CD14-positive monocyte (primary cell): ENCODE data around the gene SYNDIG1. TPM values are rescaled to one million over a fixed set of nuclear protein-coding genes. Genes with fewer than 3 reads are reported as not detected.

Experiments used
- DNase-seq, 3 donors: peaks; one replicate each; pipeline ENCODE4 v3.0.0-alpha.2; 2011 to 2022
- H2AFZ ChIP-seq: 2 replicates; pipeline ENCODE4 v1.6.0; 2012; ENCODE audit warnings: mild to moderate bottlenecking, low read depth, low read length, inconsistent platforms; ENCODE audit not compliant: insufficient read depth, poor library complexity, severe bottlenecking
- H3K27ac ChIP-seq, 2 donors: 1 replicate in 1 of 2; 2 replicates in 1 of 2; pipeline ENCODE4 v1.5.1; 2012 to 2013; ENCODE audit warnings: low read length in 2 of 2, control low read depth in 1 of 2, inconsistent platforms in 1 of 2, low read depth in 1 of 2, mild to moderate bottlenecking in 1 of 2
- H3K27me3 ChIP-seq, 2 donors: one replicate each; pipeline versions ENCODE4 v1.6.0 to v1.6.1; 2011 to 2013; ENCODE audit warnings: low read length in 2 of 2; ENCODE audit not compliant: control insufficient read depth in 2 of 2, insufficient read depth in 2 of 2
- H3K36me3 ChIP-seq, 2 donors: replicated peaks in 1 of 2; 1 replicate in 1 of 2; 2 replicates in 1 of 2; pipeline versions ENCODE4 v1.5.1 to v1.6.1; 2012 to 2013; ENCODE audit warnings: low read length in 2 of 2, control low read depth in 1 of 2, inconsistent platforms in 1 of 2, mild to moderate bottlenecking in 1 of 2; ENCODE audit not compliant: insufficient read depth in 2 of 2, control insufficient read depth in 1 of 2
- H3K4me1 ChIP-seq, 2 donors: 1 replicate in 1 of 2; 2 replicates in 1 of 2; pipeline versions ENCODE4 v1.5.1 to v1.6.1; 2012 to 2013; ENCODE audit warnings: low read length in 2 of 2, control low read depth in 1 of 2, inconsistent platforms in 1 of 2, mild to moderate bottlenecking in 1 of 2, moderate library complexity in 1 of 2; ENCODE audit not compliant: insufficient read depth in 2 of 2, control insufficient read depth in 1 of 2
- H3K4me2 ChIP-seq: replicated peaks from 2 replicates; pipeline ENCODE3; 2012; ENCODE audit warnings: low read length, moderate library complexity, mild to moderate bottlenecking; ENCODE audit not compliant: poor library complexity, severe bottlenecking; ENCODE audit errors: extremely low read depth
- H3K4me3 ChIP-seq, 3 experiments: fragments of 200-600 bp in 1 of 3; sonication (generic) in 1 of 3; replicated peaks in 1 of 3; 1 replicate in 2 of 3; 2 replicates in 1 of 3; pipeline ENCODE4 v1.5.1; 2011 to 2013; ENCODE audit warnings: low read length in 3 of 3, mild to moderate bottlenecking in 3 of 3, control low read depth in 2 of 3, low read depth in 2 of 3, inconsistent platforms in 1 of 3, moderate library complexity in 1 of 3
- H3K79me2 ChIP-seq: 2 replicates; pipeline ENCODE4 v1.6.0; 2012; ENCODE audit warnings: mild to moderate bottlenecking, control low read depth, inconsistent platforms, low read length, moderate library complexity; ENCODE audit not compliant: insufficient read depth
- H3K9ac ChIP-seq: 2 replicates; pipeline ENCODE4 v1.6.0; 2017; ENCODE audit warnings: low read length, mild to moderate bottlenecking; ENCODE audit not compliant: insufficient read depth, poor library complexity, severe bottlenecking
- H3K9me3 ChIP-seq, 2 donors: replicated peaks in 1 of 2; 1 replicate in 1 of 2; 2 replicates in 1 of 2; pipeline versions ENCODE4 v1.5.1 to v1.6.1; 2012 to 2013; ENCODE audit warnings: low read length in 2 of 2, control low read depth in 1 of 2; ENCODE audit not compliant: control insufficient read depth in 1 of 2, insufficient read depth in 1 of 2
- H4K20me1 ChIP-seq: 2 replicates; pipeline ENCODE4 v1.6.0; 2012; ENCODE audit warnings: mild to moderate bottlenecking, low read length, control low read depth, moderate library complexity; ENCODE audit not compliant: insufficient read depth
- H3K27ac Mint-ChIP-seq, 7 donors: one replicate each; pipeline ENCODE4 v1.8.0; 2020; ENCODE audit warnings: mild to moderate bottlenecking in 7 of 7, mixed read lengths in 7 of 7, moderate library complexity in 6 of 7, inconsistent platforms in 2 of 7
- H3K27me3 Mint-ChIP-seq, 3 donors: one replicate each; pipeline ENCODE4 v1.8.0; 2021 to 2022; ENCODE audit warnings: low read depth in 3 of 3, mild to moderate bottlenecking in 3 of 3, mixed read lengths in 3 of 3, moderate library complexity in 3 of 3, inconsistent platforms in 1 of 3
- H3K36me3 Mint-ChIP-seq, 2 donors: one replicate each; pipeline ENCODE4 v1.8.0; 2020; ENCODE audit warnings: mixed read lengths in 2 of 2, inconsistent platforms in 1 of 2, mild to moderate bottlenecking in 1 of 2
- H3K4me1 Mint-ChIP-seq: one replicate; pipeline ENCODE4 v1.8.0; 2020; ENCODE audit warnings: mild to moderate bottlenecking, mixed read lengths
- H3K4me3 Mint-ChIP-seq, 2 donors: one replicate each; pipeline ENCODE4 v1.8.0; 2020; ENCODE audit warnings: mild to moderate bottlenecking in 2 of 2, mixed read lengths in 2 of 2, moderate library complexity in 1 of 2
- H3K9me3 Mint-ChIP-seq, 7 donors: one replicate each; pipeline ENCODE4 v1.8.0; 2020 to 2022; ENCODE audit warnings: mixed read lengths in 7 of 7, mild to moderate bottlenecking in 6 of 7, moderate library complexity in 6 of 7, inconsistent platforms in 2 of 7
- WGBS: methylation state at CpG from one replicate; pipeline ENCODE4 v1.1.5; 2013; ENCODE audit warnings: missing lambda C conversion rate; ENCODE audit not compliant: insufficient coverage; 5-methylcytosine and 5-hydroxymethylcytosine counted together
- intact Hi-C, 2 donors: fragments of 100-400 bp; cut with micrococcal nuclease; formaldehyde crosslinking; loops; one replicate each; pipeline versions ENCODE4 v1.15.0 to v1.15.1; 2023
- polyA plus RNA-seq, 3 donors: library from polyadenylated mRNA; depleted of rRNA in 1 of 3; unstranded in 2 of 3; stranded (reverse) in 1 of 3; fragments of 300-500 nt in 2 of 3; fragments of >200 nt in 1 of 3; fragmentation: Illumina TruSeq in 2 of 3; gene quantifications; 1 replicate in 2 of 3; 2 replicates in 1 of 3; pipeline ENCODE4 v1.2.3, GENCODE V29; 2012 to 2021
- TF ChIP-seq, protein P1 (sequence below): fragments of 200-600 bp; IDR thresholded peaks from one replicate; pipeline ENCODE4 v1.8.0; 2022; ENCODE audit warnings: antibody characterized with exemption, mild to moderate bottlenecking

The SYNDIG1 gene
- polyA plus RNA-seq, 3 donors = not detected

DNA sequence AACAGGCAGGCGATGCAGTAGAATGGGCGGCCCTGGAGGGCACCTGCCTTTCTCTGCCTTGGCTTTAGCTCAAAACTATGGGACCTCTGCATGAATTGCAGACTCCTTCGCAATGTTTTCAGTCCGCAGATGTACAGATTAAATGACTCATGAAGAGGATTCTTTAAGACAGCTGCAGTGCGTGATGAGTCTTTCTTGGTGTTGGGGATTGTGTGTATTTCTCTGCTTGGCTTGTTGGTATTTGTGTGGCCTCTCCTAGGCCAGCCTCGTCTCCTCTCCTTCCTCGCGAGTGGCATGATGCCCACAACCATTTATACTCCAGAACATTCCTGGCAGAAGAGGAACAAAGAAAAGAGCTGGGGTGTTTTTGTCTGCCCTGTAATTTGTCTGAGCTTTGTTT, 110.6 kb downstream of the SYNDIG1 start:
- H3K9ac ChIP-seq = no peak overlapping the region
- H3K27ac Mint-ChIP-seq = no peak overlapping the region
- no peak overlapping the region for H3K27ac ChIP-seq
- no peaks in the 10 kb centered on the region for H3K9me3 ChIP-seq
- H3K4me1 ChIP-seq = no peaks in the 10 kb centered on the region
- TF ChIP-seq, protein P1, sequence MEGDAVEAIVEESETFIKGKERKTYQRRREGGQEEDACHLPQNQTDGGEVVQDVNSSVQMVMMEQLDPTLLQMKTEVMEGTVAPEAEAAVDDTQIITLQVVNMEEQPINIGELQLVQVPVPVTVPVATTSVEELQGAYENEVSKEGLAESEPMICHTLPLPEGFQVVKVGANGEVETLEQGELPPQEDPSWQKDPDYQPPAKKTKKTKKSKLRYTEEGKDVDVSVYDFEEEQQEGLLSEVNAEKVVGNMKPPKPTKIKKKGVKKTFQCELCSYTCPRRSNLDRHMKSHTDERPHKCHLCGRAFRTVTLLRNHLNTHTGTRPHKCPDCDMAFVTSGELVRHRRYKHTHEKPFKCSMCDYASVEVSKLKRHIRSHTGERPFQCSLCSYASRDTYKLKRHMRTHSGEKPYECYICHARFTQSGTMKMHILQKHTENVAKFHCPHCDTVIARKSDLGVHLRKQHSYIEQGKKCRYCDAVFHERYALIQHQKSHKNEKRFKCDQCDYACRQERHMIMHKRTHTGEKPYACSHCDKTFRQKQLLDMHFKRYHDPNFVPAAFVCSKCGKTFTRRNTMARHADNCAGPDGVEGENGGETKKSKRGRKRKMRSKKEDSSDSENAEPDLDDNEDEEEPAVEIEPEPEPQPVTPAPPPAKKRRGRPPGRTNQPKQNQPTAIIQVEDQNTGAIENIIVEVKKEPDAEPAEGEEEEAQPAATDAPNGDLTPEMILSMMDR = no peak
- no peaks in the 10 kb centered on the region for H4K20me1 ChIP-seq
- no peak for DNase-seq
- H3K27me3 ChIP-seq = no peaks in the 10 kb centered on the region
- H3K4me1 Mint-ChIP-seq = no peaks in the 10 kb centered on the region
- H3K4me2 ChIP-seq = no peak overlapping the region
- no peaks in the 10 kb centered on the region for H3K36me3 Mint-ChIP-seq
- H3K79me2 ChIP-seq = no peaks in the 10 kb centered on the region
- H2AFZ ChIP-seq = no peak overlapping the region
- H3K9me3 Mint-ChIP-seq = peaks cover 0 to 3% (median 0%) of the 10 kb centered on the region in 7 donors
- H3K36me3 ChIP-seq = no peaks in the 10 kb centered on the region
- 96% methylated on average over 4 of the region's 8 CpGs for WGBS
- intact Hi-C loops = no loop called here
- no peak overlapping the region for H3K4me3 Mint-ChIP-seq
- H3K27me3 Mint-ChIP-seq = peaks cover 2 to 8% (median 7%) of the 10 kb centered on the region in 3 donors
- no peak overlapping the region for H3K4me3 ChIP-seq

DNA sequence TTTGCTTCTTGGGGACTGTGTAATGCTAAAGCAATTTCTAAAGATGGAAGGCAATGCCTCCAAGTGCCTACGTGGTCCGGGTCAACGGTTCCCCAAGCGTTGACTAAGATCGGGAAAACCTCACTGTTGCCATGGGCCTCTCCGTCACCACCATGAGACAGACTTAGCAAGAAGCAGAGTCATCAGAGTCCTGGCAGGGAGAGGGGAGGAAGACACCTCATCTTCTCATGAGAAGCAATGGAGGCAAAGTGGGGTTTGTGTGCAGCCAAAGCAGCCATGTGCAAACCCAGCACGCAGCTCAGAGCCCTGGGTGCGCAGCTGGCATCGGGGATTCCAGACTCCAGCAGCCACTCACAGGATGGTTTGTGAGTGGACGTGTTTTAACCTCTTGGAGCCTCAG, 111.4 kb downstream of the SYNDIG1 start:
- WGBS = 85% methylated on average over 4 of the region's 10 CpGs
- no peak overlapping the region for H2AFZ ChIP-seq
- no peak overlapping the region for H3K27ac Mint-ChIP-seq
- H3K27me3 Mint-ChIP-seq = peaks cover 2 to 8% (median 7%) of the 10 kb centered on the region in 3 donors
- TF ChIP-seq, protein P1 = no peak
- no peak overlapping the region for H3K4me3 Mint-ChIP-seq
- H3K4me2 ChIP-seq = no peak overlapping the region
- H3K9me3 Mint-ChIP-seq = peaks cover 0 to 3% (median 0%) of the 10 kb centered on the region in 7 donors
- H3K36me3 ChIP-seq = no peaks in the 10 kb centered on the region
- no peak overlapping the region for H3K4me3 ChIP-seq
- H3K79me2 ChIP-seq = no peaks in the 10 kb centered on the region
- no peak overlapping the region for H3K27ac ChIP-seq
- H3K36me3 Mint-ChIP-seq = no peaks in the 10 kb centered on the region
- no peaks in the 10 kb centered on the region for H3K4me1 ChIP-seq
- H4K20me1 ChIP-seq = no peaks in the 10 kb centered on the region
- H3K4me1 Mint-ChIP-seq = no peaks in the 10 kb centered on the region
- DNase-seq = no peak
- no peaks in the 10 kb centered on the region for H3K9me3 ChIP-seq
- no peak overlapping the region for H3K9ac ChIP-seq
- H3K27me3 ChIP-seq = no peaks in the 10 kb centered on the region
- intact Hi-C loops = no loop called here
